K562 (cell line): ENCODE measurements around the gene CLDN5.

Experiments
- BCLAF1 ChIP-seq, 2 experiments: fragments of 450-650 bp in 1 of 2; IDR thresholded peaks; 2 replicates each; pipeline ENCODE4 v1.6.1; 2011 to 2017; ENCODE audit warnings: low read depth in 2 of 2, antibody characterized with exemption in 1 of 2, borderline replicate concordance in 1 of 2, low read length in 1 of 2, mild to moderate bottlenecking in 1 of 2, mixed read lengths in 1 of 2; ENCODE audit not compliant: control insufficient read depth in 1 of 2
- BDP1 ChIP-seq: IDR thresholded peaks from 3 replicates; pipeline ENCODE4 v1.6.1; 2011; ENCODE audit not compliant: insufficient read length, insufficient read depth
- BRF2 ChIP-seq: IDR thresholded peaks from 3 replicates; pipeline ENCODE4 v1.6.1; 2011; ENCODE audit warnings: borderline replicate concordance, mild to moderate bottlenecking; ENCODE audit not compliant: insufficient read length, insufficient read depth
- CREB3 ChIP-seq: fragments of 450-650 bp; conservative IDR thresholded peaks from 2 replicates; pipeline ENCODE4 v1.6.1; 2016; ENCODE audit warnings: missing genetic modification characterization, low read depth, mild to moderate bottlenecking, missing compliant biosample characterization, moderate library complexity
- REST ChIP-seq, 2 experiments: fragments of 450-650 bp; formaldehyde crosslinking in 1 of 2; IDR thresholded peaks; 2 replicates each; pipeline versions ENCODE4 v1.4.0 to v1.6.1; 2014 to 2020; ENCODE audit warnings: mild to moderate bottlenecking in 2 of 2, borderline replicate concordance in 1 of 2, low read depth in 1 of 2
- SP1 ChIP-seq: sonication (generic); formaldehyde crosslinking; IDR thresholded peaks from 2 replicates; pipeline ENCODE4 v1.8.1; 2022; ENCODE audit warnings: mild to moderate bottlenecking, missing genetic modification reagents
- TBP ChIP-seq: optimal IDR thresholded peaks from 2 replicates; pipeline ENCODE3; 2011; ENCODE audit warnings: low read depth, low read length, improper control_type of control experiment
- THRA ChIP-seq: fragments of 450-650 bp; IDR thresholded peaks from 2 replicates; pipeline ENCODE4 v1.6.1; 2017; ENCODE audit warnings: mild to moderate bottlenecking, moderate library complexity

GRCh38 chr22:19483481-19484244, 40.5 kb downstream of the CLDN5 start:
- TF ChIP-seq SP1 (CRISPR knock-in tag) (no peak), REST (IDR thresholded peaks at IDR 0.05; ENCODE audit: borderline replicate concordance) (no peak), REST (CRISPR knock-in tag; IDR thresholded peaks at IDR 0.05; ENCODE audit: low read depth) (0 out of 2 replicates have a peak, but pooled peaks have one; percentile 32), BRF2 (no peak), BDP1 (no peak), BCLAF1 (IDR thresholded peaks at IDR 0.05; ENCODE audit: borderline replicate concordance in 1 of 2, control insufficient read depth in 1 of 2, low read depth in 2 of 2, low read length in 1 of 2) (no peak), CREB3 (tag) (no peak), TBP (no peak), THRA (no peak)
